ENCODE measurements around the gene CLASP2.

Gene CLASP2

DNA sequence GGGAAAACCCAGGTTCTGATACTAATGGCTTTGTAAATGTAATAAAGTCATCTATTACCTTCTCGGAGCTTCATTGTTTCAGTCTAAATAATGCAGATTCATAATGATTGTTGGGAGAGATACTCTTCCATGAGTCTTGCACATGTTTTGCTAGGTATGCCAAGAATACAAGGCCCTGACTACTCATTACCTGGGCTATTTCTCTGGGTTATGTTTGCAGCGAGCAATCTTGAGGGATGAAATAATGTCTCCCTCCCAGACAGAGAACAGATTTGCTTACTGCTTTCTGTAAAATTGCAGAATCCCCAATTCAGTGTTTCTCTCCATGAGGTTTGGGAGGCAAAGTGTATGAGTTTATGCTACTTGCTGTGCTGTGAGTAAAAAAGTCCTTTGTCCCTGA, 6.2 kb upstream of the CLASP2 start:
- H3K27ac ChIP-seq: no peak overlapping the region
- DNase-seq: no peak
- H3K9me3 ChIP-seq: no peaks in the 10 kb centered on the region
- intact Hi-C loops (cut with DNase I; ENCODE audit: low total_unique reads): no loop called here
- H3K4me1 ChIP-seq: peaks cover 0 to 25% (median 0%) of the 10 kb centered on the region in 4 donors
- TF ChIP-seq CTCF (IDR thresholded peaks at IDR 0.05): no peak
- H3K4me3 ChIP-seq: no peak overlapping the region
- no peaks in the 10 kb centered on the region for H3K27me3 ChIP-seq
- H3K36me3 ChIP-seq: no peaks in the 10 kb centered on the region

- no peak for DNase-seq
- Histone ChIP-seq H3K4me3 (no peak overlapping the region), H3K27ac (peak overlapping the region; percentile 56 to 62), H3K36me3 (no peaks in the 10 kb centered on the region), H3K4me1 (peaks cover 0 to 31% (median 0%) of the 10 kb centered on the region in 4 donors), H3K27me3 (no peaks in the 10 kb centered on the region), H3K9me3 (no peaks in the 10 kb centered on the region)
- intact Hi-C loops (cut with DNase I; ENCODE audit: low total_unique reads): no loop called here
- no peak for TF ChIP-seq CTCF (IDR thresholded peaks at IDR 0.05)
Measured at GRCh38 chr3:33722626-33723370, 4.7 kb upstream of the CLASP2 start.

- H3K4me3 ChIP-seq: no peak overlapping the region
- H3K27ac ChIP-seq: peak overlapping the region; percentile 56 to 62
- no peak for TF ChIP-seq CTCF (IDR thresholded peaks at IDR 0.05)
- peaks cover 0 to 31% (median 0%) of the 10 kb centered on the region in 4 donors for H3K4me1 ChIP-seq
- DNase-seq: no peak
- H3K9me3 ChIP-seq: no peaks in the 10 kb centered on the region
- intact Hi-C loops (cut with DNase I; ENCODE audit: low total_unique reads): no loop called here
- H3K27me3 ChIP-seq: no peaks in the 10 kb centered on the region
- no peaks in the 10 kb centered on the region for H3K36me3 ChIP-seq
Measured at GRCh38 chr3:33722191-33722590, 4.1 kb upstream of the CLASP2 start.

DNA sequence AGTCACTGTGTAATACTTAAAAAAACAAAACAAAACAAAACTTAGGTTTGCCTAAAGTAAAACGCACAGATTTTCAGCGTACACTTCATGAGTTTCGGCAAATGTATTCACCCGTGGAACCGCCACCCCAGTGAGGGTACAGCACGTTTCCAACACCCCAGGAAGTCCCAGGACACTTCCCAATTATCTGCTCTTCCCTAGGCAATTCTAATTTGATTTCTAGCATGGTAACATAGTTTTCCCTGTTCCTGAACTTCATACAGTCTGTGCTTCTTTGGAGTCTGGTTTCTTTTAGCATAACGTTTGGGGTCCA, 497 bp upstream of the CLASP2 start:
- DNase-seq: no peak
- TF ChIP-seq CTCF (IDR thresholded peaks at IDR 0.05): no peak
- Histone ChIP-seq H3K27ac (peak overlapping the region; percentile 94 to 99), H3K36me3 (no peaks in the 10 kb centered on the region), H3K27me3 (no peaks in the 10 kb centered on the region), H3K9me3 (no peaks in the 10 kb centered on the region), H3K4me1 (peaks cover 0 to 54% (median 11%) of the 10 kb centered on the region in 4 donors), H3K4me3 (peak overlapping the region; percentile 86 to 90)
- intact Hi-C loops (cut with DNase I; ENCODE audit: low total_unique reads): loop anchor here (5.0 to 10.0 kb wide), 2 partner anchors 56 to 79 kb away; partner anchors contain the start of gene PDCD6IP

GRCh38 chr3:33717616-33717865, 513 bp downstream of the CLASP2 start:
- Histone ChIP-seq H3K4me1 (peaks cover 0 to 45% (median 11%) of the 10 kb centered on the region in 4 donors), H3K27ac (peak overlapping the region; percentile 94 to 99), H3K27me3 (no peaks in the 10 kb centered on the region), H3K9me3 (no peaks in the 10 kb centered on the region), H3K36me3 (no peaks in the 10 kb centered on the region), H3K4me3 (peak overlapping the region; percentile 86 to 90)
- intact Hi-C loops (cut with DNase I; ENCODE audit: low total_unique reads): loop anchor here (5.0 to 10.0 kb wide), 2 partner anchors 57 to 80 kb away; partner anchors contain the start of gene PDCD6IP
- no peak for TF ChIP-seq CTCF (IDR thresholded peaks at IDR 0.05)
- DNase-seq: peak in 1 of 2 donors; percentile 83

Data from tibial artery (tissue), 4 donors.